Measurements from ENCODE around the gene BUB1. TPM values are rescaled to one million over a fixed set of nuclear protein-coding genes. Genes with fewer than 3 reads are reported as not detected.

BUB1 gene
- total RNA-seq, 4 donors from 2014 or later = 0.40 to 2.3 (median 1.0) TPM; not detected in 1

DNA sequence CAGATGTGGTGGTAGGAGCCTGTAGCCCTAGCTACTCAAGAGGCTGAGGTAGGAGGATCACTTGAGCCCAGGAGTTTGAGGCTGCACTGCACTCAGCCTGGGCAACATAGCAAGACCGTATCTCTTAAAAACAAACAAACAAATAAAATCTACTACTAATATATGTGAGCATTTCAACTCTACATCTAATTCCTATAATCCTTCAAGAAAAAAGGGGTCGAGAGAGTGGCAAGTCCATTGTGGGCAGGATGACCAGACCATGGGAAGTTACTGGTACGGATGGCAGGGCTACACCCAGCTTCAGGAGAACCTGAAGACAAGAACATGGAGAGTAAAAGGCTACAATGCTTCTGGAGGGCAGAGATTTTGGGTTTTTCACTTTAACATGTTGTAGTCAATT, 24.0 kb downstream of the BUB1 start:
- no peaks in the 10 kb centered on the region for H3K27me3 ChIP-seq
- no peak for TF ChIP-seq EP300 (IDR thresholded peaks at IDR 0.05)
- TF ChIP-seq, protein P1, sequence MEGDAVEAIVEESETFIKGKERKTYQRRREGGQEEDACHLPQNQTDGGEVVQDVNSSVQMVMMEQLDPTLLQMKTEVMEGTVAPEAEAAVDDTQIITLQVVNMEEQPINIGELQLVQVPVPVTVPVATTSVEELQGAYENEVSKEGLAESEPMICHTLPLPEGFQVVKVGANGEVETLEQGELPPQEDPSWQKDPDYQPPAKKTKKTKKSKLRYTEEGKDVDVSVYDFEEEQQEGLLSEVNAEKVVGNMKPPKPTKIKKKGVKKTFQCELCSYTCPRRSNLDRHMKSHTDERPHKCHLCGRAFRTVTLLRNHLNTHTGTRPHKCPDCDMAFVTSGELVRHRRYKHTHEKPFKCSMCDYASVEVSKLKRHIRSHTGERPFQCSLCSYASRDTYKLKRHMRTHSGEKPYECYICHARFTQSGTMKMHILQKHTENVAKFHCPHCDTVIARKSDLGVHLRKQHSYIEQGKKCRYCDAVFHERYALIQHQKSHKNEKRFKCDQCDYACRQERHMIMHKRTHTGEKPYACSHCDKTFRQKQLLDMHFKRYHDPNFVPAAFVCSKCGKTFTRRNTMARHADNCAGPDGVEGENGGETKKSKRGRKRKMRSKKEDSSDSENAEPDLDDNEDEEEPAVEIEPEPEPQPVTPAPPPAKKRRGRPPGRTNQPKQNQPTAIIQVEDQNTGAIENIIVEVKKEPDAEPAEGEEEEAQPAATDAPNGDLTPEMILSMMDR (IDR thresholded peaks at IDR 0.05) = no peak
- TF ChIP-seq POLR2A (IDR thresholded peaks at IDR 0.05) = no peak
- no peak for TF ChIP-seq POLR2AphosphoS5 (IDR thresholded peaks at IDR 0.05)
- ATAC-seq = no peak
- 94 to 100% methylated on average over 3 of the region's 3 CpGs for WGBS, 2 donors (ENCODE audit: low coverage in 1 of 2)
- H3K4me1 ChIP-seq = peaks cover 0 to 6% (median 0%) of the 10 kb centered on the region in 3 donors
- no peaks in the 10 kb centered on the region for H3K36me3 ChIP-seq
- H3K27ac ChIP-seq = no peak overlapping the region
- no peak overlapping the region for H3K4me3 ChIP-seq
- no peaks in the 10 kb centered on the region for H3K9me3 ChIP-seq

DNA sequence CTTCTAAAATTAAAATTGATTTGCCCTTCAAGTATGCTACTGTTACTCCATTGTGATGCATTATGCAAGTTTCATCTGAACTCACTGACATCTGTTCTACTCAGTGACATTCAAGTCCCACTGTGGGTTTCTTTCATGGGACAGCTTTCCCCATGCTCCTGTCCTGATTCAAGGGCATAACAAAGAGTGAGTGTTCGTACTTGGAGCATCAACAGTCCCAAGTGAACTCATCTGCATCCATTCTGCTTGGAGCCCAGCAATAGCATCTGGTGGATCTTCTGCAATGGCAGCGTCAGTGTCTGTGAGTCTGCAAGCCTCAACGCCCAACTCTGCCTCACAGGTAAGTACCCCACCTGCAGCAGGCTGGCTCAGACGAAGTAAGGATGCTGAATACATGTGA, 27.5 kb downstream of the BUB1 start:
- H3K27ac ChIP-seq = no peak overlapping the region
- H3K9me3 ChIP-seq = no peaks in the 10 kb centered on the region
- WGBS, 2 donors (ENCODE audit: low coverage in 1 of 2) = 100% methylated on average over 1 to 2 of the region's 4 CpGs
- H3K4me1 ChIP-seq = no peaks in the 10 kb centered on the region
- no peak for TF ChIP-seq POLR2AphosphoS5 (IDR thresholded peaks at IDR 0.05)
- TF ChIP-seq, protein P1 (IDR thresholded peaks at IDR 0.05) = no peak
- no peak overlapping the region for H3K4me3 ChIP-seq
- no peak for ATAC-seq
- no peaks in the 10 kb centered on the region for H3K36me3 ChIP-seq
- no peaks in the 10 kb centered on the region for H3K27me3 ChIP-seq

DNA sequence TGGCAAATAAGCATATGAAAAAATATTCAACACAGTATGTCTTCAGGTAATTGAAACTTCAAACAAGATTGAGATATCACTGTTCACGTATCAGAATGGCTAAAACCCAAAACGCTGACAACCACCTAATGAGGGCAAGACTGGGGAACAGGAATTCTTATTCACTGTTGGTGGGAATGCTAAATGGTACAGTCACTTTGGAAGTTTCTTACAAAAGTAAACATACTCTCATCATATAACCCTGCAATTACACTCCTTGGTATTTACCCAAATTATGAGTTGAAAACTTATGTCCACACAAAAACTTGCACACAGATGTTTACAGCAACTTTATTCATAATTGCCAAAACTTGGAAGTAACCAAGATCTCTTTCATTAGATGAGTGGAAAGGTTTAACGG, 30.1 kb downstream of the BUB1 start:
- 96 to 100% methylated on average over 2 to 3 of the region's 3 CpGs for WGBS, 2 donors (ENCODE audit: low coverage in 1 of 2)
- H3K9me3 ChIP-seq = no peaks in the 10 kb centered on the region
- no peaks in the 10 kb centered on the region for H3K27me3 ChIP-seq
- H3K4me3 ChIP-seq = no peak overlapping the region
- ATAC-seq = no peak
- H3K27ac ChIP-seq = no peak overlapping the region
- H3K36me3 ChIP-seq = no peaks in the 10 kb centered on the region
- no peaks in the 10 kb centered on the region for H3K4me1 ChIP-seq
- TF ChIP-seq POLR2A (IDR thresholded peaks at IDR 0.05) = no peak
- TF ChIP-seq POLR2AphosphoS5 (IDR thresholded peaks at IDR 0.05) = no peak
- no peak for TF ChIP-seq EP300 (IDR thresholded peaks at IDR 0.05)
- TF ChIP-seq, protein P1 (IDR thresholded peaks at IDR 0.05) = no peak

DNA sequence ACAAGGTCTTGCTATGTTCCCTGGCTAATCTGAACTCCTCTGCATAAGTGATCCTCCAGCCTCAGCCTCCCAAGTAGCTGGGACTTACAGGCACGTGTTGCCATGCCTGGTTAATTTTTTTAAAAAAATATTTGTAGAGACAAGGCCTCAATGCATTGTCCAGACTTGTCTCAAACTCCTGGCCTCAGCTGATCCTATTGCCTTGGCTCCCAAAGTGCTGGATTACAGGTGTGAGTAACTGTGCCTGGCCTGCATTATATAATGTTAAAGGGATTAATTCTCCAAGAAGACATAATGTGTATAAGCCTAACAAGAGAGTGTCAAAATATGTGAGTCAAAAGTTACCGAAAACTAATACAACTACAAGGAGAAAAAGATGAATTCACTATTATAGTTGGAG, 32.2 kb downstream of the BUB1 start:
- no peaks in the 10 kb centered on the region for H3K9me3 ChIP-seq
- H3K4me3 ChIP-seq = no peak overlapping the region
- TF ChIP-seq POLR2A (IDR thresholded peaks at IDR 0.05) = no peak
- no peak for TF ChIP-seq EP300 (IDR thresholded peaks at IDR 0.05)
- TF ChIP-seq, protein P1 (IDR thresholded peaks at IDR 0.05) = no peak
- H3K4me1 ChIP-seq = no peaks in the 10 kb centered on the region
- 68 to 79% methylated on average over 2 of the region's 2 CpGs for WGBS, 2 donors (ENCODE audit: low coverage in 1 of 2)
- no peak for ATAC-seq
- no peaks in the 10 kb centered on the region for H3K36me3 ChIP-seq
- no peak overlapping the region for H3K27ac ChIP-seq
- no peaks in the 10 kb centered on the region for H3K27me3 ChIP-seq

DNA sequence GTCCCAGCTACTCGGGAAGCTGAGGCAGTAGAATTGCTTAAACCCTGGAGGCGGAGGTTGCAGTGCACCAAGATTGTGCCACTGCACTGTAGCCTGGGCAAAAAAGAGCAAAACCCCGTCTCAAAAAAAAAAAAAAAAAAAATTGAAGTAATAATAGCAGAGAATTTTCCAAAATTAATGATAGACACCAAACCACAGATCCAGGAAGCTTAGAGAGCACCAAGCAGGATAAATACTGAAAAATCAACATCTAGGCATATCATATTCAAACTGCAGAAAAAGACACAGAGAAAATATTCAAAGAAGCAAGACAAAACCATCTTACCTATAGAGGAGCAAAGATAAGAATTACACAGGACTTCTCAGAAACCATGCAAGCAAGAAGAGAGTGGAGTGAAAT, 33.5 kb downstream of the BUB1 start:
- TF ChIP-seq EP300 (IDR thresholded peaks at IDR 0.05) = no peak
- TF ChIP-seq POLR2A (IDR thresholded peaks at IDR 0.05) = no peak
- TF ChIP-seq POLR2AphosphoS5 (IDR thresholded peaks at IDR 0.05) = no peak
- TF ChIP-seq, protein P1 (IDR thresholded peaks at IDR 0.05) = no peak
- no peak overlapping the region for H3K27ac ChIP-seq
- H3K9me3 ChIP-seq = no peaks in the 10 kb centered on the region
- H3K36me3 ChIP-seq = no peaks in the 10 kb centered on the region
- WGBS, 2 donors (ENCODE audit: low coverage in 1 of 2) = 96 to 100% methylated on average over 1 to 3 of the region's 3 CpGs
- ATAC-seq = no peak
- no peaks in the 10 kb centered on the region for H3K27me3 ChIP-seq
- no peaks in the 10 kb centered on the region for H3K4me1 ChIP-seq
- H3K4me3 ChIP-seq = no peak overlapping the region

All from gastroesophageal sphincter (tissue), 4 donors.